Caco-2 (cell line): ENCODE data around the gene ZNF324. TPM values are rescaled to one million over a fixed set of nuclear protein-coding genes. Genes with fewer than 3 reads are reported as not detected.
A peak's percentile ranks its signal among the peaks of the same experiment; 100 is the strongest.

ENCODE experiments used
- BruUV-seq: library from RNA; stranded (reverse); fragments of 400-500 nt; replicated peaks from 2 replicates; lab custom pipeline; 2021; lab: Mats Ljungman, UMichigan
- CTCF ChIA-PET: fragments of 300-600 bp; sonication (Branson Sonifier 250); formaldehyde crosslinking; loops from one replicate; lab custom pipeline; 2022; ENCODE audit warnings: antibody characterized with exemption; lab: Charles Lee
- POLR2A ChIA-PET: fragments of 300-600 bp; sonication (Branson Sonifier 250); formaldehyde crosslinking; loops from one replicate; lab custom pipeline; 2022; ENCODE audit warnings: antibody characterized with exemption; lab: Charles Lee
- DNase-seq, 2 experiments: peaks; one replicate each; pipeline versions ENCODE4 v3.0.0 to v3.0.0-alpha.2; 2020 to 2022
- H3K27me3 ChIP-seq: replicated peaks from 2 replicates; pipeline ENCODE4 v1.6.0; 2011; ENCODE audit warnings: low read length; ENCODE audit not compliant: control insufficient read depth, insufficient read depth
- H3K36me3 ChIP-seq: 2 replicates; pipeline ENCODE4 v1.5.1; 2011; ENCODE audit warnings: low read length; ENCODE audit not compliant: control insufficient read depth, insufficient read depth
- H3K4me1 ChIP-seq: fragments of 250-450 bp; sonication (Bioruptor Pico); 2 replicates; pipeline ENCODE4 v1.5.1; 2020; ENCODE audit warnings: mild to moderate bottlenecking
- H3K4me3 ChIP-seq: 2 replicates; pipeline ENCODE4 v1.5.1; 2011; ENCODE audit warnings: low read depth, mild to moderate bottlenecking, control low read depth, low read length
- H3K9me3 ChIP-seq: fragments of 250-450 bp; sonication (Bioruptor Pico); 2 replicates; pipeline ENCODE4 v1.5.1; 2020; ENCODE audit warnings: mild to moderate bottlenecking, moderate library complexity
- H3K27ac Mint-ChIP-seq: one replicate; pipeline ENCODE4 v1.8.0; 2022; ENCODE audit warnings: mixed read lengths; ENCODE audit not compliant: unreplicated experiment
- H3K27me3 Mint-ChIP-seq: one replicate; pipeline ENCODE4 v1.8.0; 2022; ENCODE audit warnings: mixed read lengths; ENCODE audit not compliant: insufficient read depth, unreplicated experiment
- H3K36me3 Mint-ChIP-seq: one replicate; pipeline ENCODE4 v1.8.0; 2022; ENCODE audit warnings: mild to moderate bottlenecking, mixed read lengths; ENCODE audit not compliant: insufficient read depth, unreplicated experiment
- H3K4me1 Mint-ChIP-seq: one replicate; pipeline ENCODE4 v1.8.0; 2022; ENCODE audit warnings: low read depth, mixed read lengths; ENCODE audit not compliant: unreplicated experiment
- H3K4me3 Mint-ChIP-seq: one replicate; pipeline ENCODE4 v1.8.0; 2022; ENCODE audit warnings: mild to moderate bottlenecking, moderate library complexity, mixed read lengths; ENCODE audit not compliant: unreplicated experiment
- H3K9me3 Mint-ChIP-seq: one replicate; pipeline ENCODE4 v1.8.0; 2022; ENCODE audit warnings: mixed read lengths; ENCODE audit not compliant: unreplicated experiment
- intact Hi-C: fragments of 100-400 bp; cut with micrococcal nuclease; formaldehyde crosslinking; loops from one replicate; pipeline ENCODE4 v1.10.0; 2022; ENCODE audit not compliant: unreplicated experiment
- total RNA-seq: library from RNA; stranded (reverse); gene quantifications from 2 replicates; pipeline ENCODE4 v1.2.3, GENCODE V29; 2022
- TF ChIP-seq, protein P1 (sequence below), 2 experiments: fragments of 200-600 bp in 1 of 2; IDR thresholded peaks; 1 replicate in 1 of 2; 2 replicates in 1 of 2; pipeline versions ENCODE4 v1.5.1 to v1.8.0; 2011 to 2022; ENCODE audit warnings: antibody characterized with exemption in 1 of 2, control low read depth in 1 of 2, inconsistent platforms in 1 of 2, low read depth in 1 of 2, low read length in 1 of 2, mild to moderate bottlenecking in 1 of 2, moderate library complexity in 1 of 2; ENCODE audit not compliant: insufficient read depth in 1 of 2, severe bottlenecking in 1 of 2, unreplicated experiment in 1 of 2

The ZNF324 gene
- total RNA-seq, 1 experiment from 2014 or later: 10.6 TPM

DNA sequence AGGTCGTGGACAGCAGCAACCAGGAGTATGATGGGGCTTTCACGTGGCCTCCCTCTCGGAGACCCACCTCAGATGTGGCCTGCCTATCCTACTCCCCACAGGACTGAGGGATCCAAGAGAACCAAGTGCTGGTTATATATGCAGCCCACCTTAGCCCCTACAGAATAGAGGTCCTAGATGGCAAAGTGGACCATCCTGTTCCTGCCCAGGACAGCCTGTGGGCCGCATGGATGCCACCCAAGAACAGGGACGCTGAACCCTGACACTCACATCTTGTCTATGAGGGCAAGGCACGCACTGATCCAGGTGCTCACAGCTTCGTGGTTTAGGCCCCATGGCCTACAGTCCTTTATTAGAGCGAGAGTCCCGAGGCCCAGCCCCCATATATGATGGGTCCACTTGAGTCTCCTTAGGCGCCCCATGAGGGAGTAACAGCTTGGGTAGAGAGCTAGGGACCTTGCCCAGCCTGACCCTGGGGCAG is 46.4 kb downstream of the ZNF324 start:
- H3K36me3 Mint-ChIP-seq: peaks cover 49% of the 10 kb centered on the region
- Histone ChIP-seq H3K9me3 (peaks cover 3% of the 10 kb centered on the region; the same call in 1 of the 2 replicates), H3K4me1 (peaks cover 2% of the 10 kb centered on the region), H3K36me3 (peaks cover 3% of the 10 kb centered on the region; the same call in 1 of the 2 replicates), H3K27me3 (no peaks in the 10 kb centered on the region), H3K4me3 (no peak overlapping the region)
- H3K4me1 Mint-ChIP-seq: peaks cover 12% of the 10 kb centered on the region
- H3K4me3 Mint-ChIP-seq: peak overlapping the region; percentile 50
- CTCF ChIA-PET: interaction anchor here (1.2 kb wide), 1 partner anchor 31 kb away, joined by 3 read pairs; the partner anchor contains the start of gene TRIM28
- intact Hi-C loops: no loop called here
- DNase-seq: no peak
- POLR2A ChIA-PET: no interaction called here
- TF ChIP-seq, protein P1, sequence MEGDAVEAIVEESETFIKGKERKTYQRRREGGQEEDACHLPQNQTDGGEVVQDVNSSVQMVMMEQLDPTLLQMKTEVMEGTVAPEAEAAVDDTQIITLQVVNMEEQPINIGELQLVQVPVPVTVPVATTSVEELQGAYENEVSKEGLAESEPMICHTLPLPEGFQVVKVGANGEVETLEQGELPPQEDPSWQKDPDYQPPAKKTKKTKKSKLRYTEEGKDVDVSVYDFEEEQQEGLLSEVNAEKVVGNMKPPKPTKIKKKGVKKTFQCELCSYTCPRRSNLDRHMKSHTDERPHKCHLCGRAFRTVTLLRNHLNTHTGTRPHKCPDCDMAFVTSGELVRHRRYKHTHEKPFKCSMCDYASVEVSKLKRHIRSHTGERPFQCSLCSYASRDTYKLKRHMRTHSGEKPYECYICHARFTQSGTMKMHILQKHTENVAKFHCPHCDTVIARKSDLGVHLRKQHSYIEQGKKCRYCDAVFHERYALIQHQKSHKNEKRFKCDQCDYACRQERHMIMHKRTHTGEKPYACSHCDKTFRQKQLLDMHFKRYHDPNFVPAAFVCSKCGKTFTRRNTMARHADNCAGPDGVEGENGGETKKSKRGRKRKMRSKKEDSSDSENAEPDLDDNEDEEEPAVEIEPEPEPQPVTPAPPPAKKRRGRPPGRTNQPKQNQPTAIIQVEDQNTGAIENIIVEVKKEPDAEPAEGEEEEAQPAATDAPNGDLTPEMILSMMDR (IDR thresholded peaks at IDR 0.05; ENCODE audit: insufficient read depth in 1 of 2, low read depth in 1 of 2, low read length in 1 of 2, severe bottlenecking in 1 of 2, unreplicated experiment in 1 of 2): no peak
- no peaks in the 10 kb centered on the region for H3K27me3 Mint-ChIP-seq
- H3K9me3 Mint-ChIP-seq: peaks cover 2% of the 10 kb centered on the region
- H3K27ac Mint-ChIP-seq: no peak overlapping the region
- BruUV-seq: no TSS peak

DNA sequence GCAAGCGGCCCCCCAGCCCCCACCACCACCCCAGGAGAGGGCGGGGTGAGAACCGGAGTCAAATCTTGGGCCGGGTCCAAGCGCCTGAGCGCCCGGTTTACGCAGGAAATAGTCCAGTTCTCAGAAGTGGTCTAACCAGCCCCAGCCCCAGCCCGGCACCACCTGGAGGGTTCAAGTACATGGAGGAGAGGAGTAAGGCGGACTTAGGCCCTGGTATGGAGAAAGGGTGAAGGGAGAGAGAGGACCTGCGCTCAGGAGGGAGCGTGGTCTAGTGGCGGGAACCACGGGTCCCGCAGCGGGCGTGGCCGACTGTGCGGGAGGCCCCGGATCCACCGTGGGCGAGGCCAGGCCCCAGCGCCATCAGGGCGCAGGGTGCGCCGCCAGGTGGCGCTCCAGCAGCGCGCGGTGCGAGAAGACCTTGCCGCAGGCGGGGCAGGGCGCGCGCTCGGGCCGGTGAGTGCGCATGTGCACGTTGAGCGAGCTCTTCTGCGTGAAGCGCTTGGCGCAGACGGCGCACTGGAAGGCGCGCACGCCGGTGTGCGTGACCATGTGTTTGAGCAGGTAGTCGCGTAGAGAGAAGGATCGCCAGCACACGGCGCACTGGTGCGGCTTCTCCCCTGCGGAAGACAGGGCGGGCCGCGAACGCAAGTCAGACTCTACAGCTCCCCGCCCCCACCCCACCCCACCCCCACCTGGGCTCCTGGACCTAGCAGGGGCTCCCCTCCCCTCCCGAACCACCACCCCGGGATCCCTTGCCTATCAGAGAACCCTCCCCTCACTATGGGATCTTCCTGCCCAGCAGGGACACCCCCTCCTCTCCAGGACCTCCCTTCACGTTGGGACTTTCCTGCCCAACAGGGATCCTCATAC is 47.0 kb downstream of the ZNF324 start:
- no TSS peak for BruUV-seq
- ChIA-PET CTCF (interaction anchor here (1.2 kb wide), 1 partner anchor 30 kb away, joined by 3 read pairs; the partner anchor contains the start of gene TRIM28), POLR2A (no interaction called here)
- H3K4me3 ChIP-seq: peak overlapping the region; percentile 2
- H3K9me3 ChIP-seq: no peaks in the 10 kb centered on the region
- Mint-ChIP-seq H3K4me3 (peak overlapping the region; percentile 50), H3K4me1 (peaks cover 18% of the 10 kb centered on the region), H3K27ac (no peak overlapping the region), H3K27me3 (no peaks in the 10 kb centered on the region), H3K9me3 (no peaks in the 10 kb centered on the region), H3K36me3 (peaks cover 53% of the 10 kb centered on the region)
- H3K27me3 ChIP-seq: no peaks in the 10 kb centered on the region
- TF ChIP-seq, protein P1 (IDR thresholded peaks at IDR 0.05; ENCODE audit: insufficient read depth in 1 of 2, low read depth in 1 of 2, low read length in 1 of 2, severe bottlenecking in 1 of 2, unreplicated experiment in 1 of 2): peak in 1 of 2 experiments; percentile 21
- H3K4me1 ChIP-seq: peaks cover 6% of the 10 kb centered on the region
- DNase-seq: peak in 1 of 2 experiments; percentile 50
- intact Hi-C loops: no loop called here
- H3K36me3 ChIP-seq: peaks cover 3% of the 10 kb centered on the region; the same call in 1 of the 2 replicates

DNA sequence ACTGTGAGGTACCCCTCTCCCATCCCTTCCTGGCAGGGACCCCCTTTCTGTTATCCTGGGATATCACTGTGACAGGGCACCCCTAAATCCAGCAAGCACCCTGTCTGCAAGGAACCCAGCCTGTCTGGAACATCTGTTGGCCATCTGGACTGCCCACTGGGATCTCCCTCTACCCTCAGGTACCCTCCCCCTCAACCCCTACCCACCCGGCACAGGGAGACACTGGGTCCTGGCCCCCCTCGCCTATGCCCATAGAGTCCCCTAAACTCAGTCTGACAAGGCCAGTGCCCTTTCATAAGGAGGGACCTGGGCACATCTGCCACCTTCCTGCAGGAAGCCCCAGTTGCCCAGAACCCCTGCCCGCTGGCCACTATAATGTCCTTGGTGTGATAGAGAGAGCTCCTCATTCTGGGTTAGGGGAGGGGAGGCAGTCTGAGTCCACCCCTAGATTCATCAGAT is 47.7 kb downstream of the ZNF324 start:
- Mint-ChIP-seq H3K9me3 (no peaks in the 10 kb centered on the region), H3K27me3 (no peaks in the 10 kb centered on the region), H3K4me3 (peak overlapping the region; percentile 50), H3K36me3 (peaks cover 59% of the 10 kb centered on the region), H3K4me1 (peaks cover 20% of the 10 kb centered on the region), H3K27ac (no peak overlapping the region)
- Histone ChIP-seq H3K9me3 (no peaks in the 10 kb centered on the region), H3K27me3 (no peaks in the 10 kb centered on the region), H3K4me3 (0 out of 2 replicates have a peak overlapping the region, but pooled peaks have one; percentile 2), H3K4me1 (peaks cover 6% of the 10 kb centered on the region), H3K36me3 (peaks cover 3% of the 10 kb centered on the region; the same call in 1 of the 2 replicates)
- no peak for DNase-seq
- intact Hi-C loops: no loop called here
- POLR2A ChIA-PET: no interaction called here
- CTCF ChIA-PET: interaction anchor here (0.7 to 1.2 kb wide), 2 partner anchors 29 to 31 kb away, joined by 3 to 7 read pairs; partner anchors contain the start of gene TRIM28
- TF ChIP-seq, protein P1 (IDR thresholded peaks at IDR 0.05; ENCODE audit: insufficient read depth in 1 of 2, low read depth in 1 of 2, low read length in 1 of 2, severe bottlenecking in 1 of 2, unreplicated experiment in 1 of 2): no peak
- no TSS peak for BruUV-seq
